OCI-LY3 (cell line): ENCODE results near the gene PIGBOS1.

Source experiments
- H2AFZ ChIP-seq: fragments of 200-600, 300-600 bp; shearing (Covaris generic); 2 replicates; pipeline ENCODE4 v1.6.0; 2014; ENCODE audit warnings: antibody characterized with exemption, low read depth, low read length
- H3K27ac ChIP-seq: fragments of 200-600, 300-600 bp; sonication (generic); 2 replicates; pipeline ENCODE4 v1.5.1; 2014; ENCODE audit warnings: mild to moderate bottlenecking, low read length, moderate library complexity, mixed read lengths
- H3K27me3 ChIP-seq: fragments of 200-600, 300-600 bp; sonication (generic); 2 replicates; pipeline ENCODE4 v1.6.1; 2014; ENCODE audit warnings: low read depth, low read length, mixed read lengths
- H3K36me3 ChIP-seq: fragments of 200-600, 300-600 bp; sonication (generic); replicated peaks from 2 replicates; pipeline ENCODE3; 2014; ENCODE audit warnings: low read depth, low read length, mixed read lengths
- H3K4me1 ChIP-seq: fragments of 300-600, 200-600 bp; sonication (generic); 2 replicates; pipeline ENCODE4 v1.6.1; 2014; ENCODE audit warnings: low read length, mixed read lengths
- H3K4me2 ChIP-seq: fragments of 200-600, 300-600 bp; sonication (generic); 2 replicates; pipeline ENCODE4 v1.6.1; 2014; ENCODE audit warnings: low read length, mixed read lengths
- H3K4me3 ChIP-seq: fragments of 300-600, 200-600 bp; sonication (generic); 2 replicates; pipeline ENCODE4 v1.5.1; 2014; ENCODE audit warnings: antibody characterized with exemption, mild to moderate bottlenecking, low read length, moderate library complexity
- H3K79me2 ChIP-seq: fragments of 300-600, 200-600 bp; shearing (Covaris generic); 2 replicates; pipeline ENCODE4 v1.6.1; 2014; ENCODE audit warnings: mild to moderate bottlenecking, low read length, mixed read lengths
- H3K9ac ChIP-seq: fragments of 300-600, 200-600 bp; shearing (Covaris generic); 2 replicates; pipeline ENCODE4 v1.6.0; 2014; ENCODE audit warnings: mild to moderate bottlenecking, low read length, moderate library complexity
- H3K9me3 ChIP-seq: fragments of 200-600, 300-600 bp; shearing (Covaris generic); 2 replicates; pipeline ENCODE4 v1.6.1; 2014; ENCODE audit warnings: low read length, mixed read lengths; ENCODE audit not compliant: insufficient read depth
- H4K20me1 ChIP-seq: fragments of 200-600, 300-600 bp; sonication (generic); 2 replicates; pipeline ENCODE4 v1.6.1; 2016; ENCODE audit warnings: low read length, mixed read lengths; ENCODE audit not compliant: insufficient read depth
- CTCF ChIP-seq: fragments of 200-600, 300-600 bp; sonication (generic); IDR thresholded peaks from 2 replicates; pipeline ENCODE4 v1.5.1; 2014; ENCODE audit warnings: antibody characterized with exemption, low read length, low read depth
- EZH2phosphoT487 ChIP-seq: fragments of 200-600 bp; shearing (Covaris generic); IDR thresholded peaks from 2 replicates; pipeline ENCODE4 v1.6.1; 2018; ENCODE audit warnings: antibody characterized with exemption, mixed run types, low read depth

Gene PIGBOS1

GRCh38 chr15:55343168-55343567, 24.2 kb upstream of the PIGBOS1 start:
- Histone ChIP-seq H3K9me3 (no peaks in the 10 kb centered on the region), H2AFZ (no peak overlapping the region), H3K27me3 (no peaks in the 10 kb centered on the region), H3K4me2 (no peak overlapping the region), H3K79me2 (no peaks in the 10 kb centered on the region), H3K27ac (no peak overlapping the region), H3K36me3 (peaks cover 15% of the 10 kb centered on the region), H4K20me1 (no peaks in the 10 kb centered on the region), H3K4me3 (no peak overlapping the region), H3K4me1 (no peaks in the 10 kb centered on the region), H3K9ac (no peak overlapping the region)
- TF ChIP-seq EZH2phosphoT487 (no peak), CTCF (no peak)

- no peak overlapping the region for H3K27ac ChIP-seq
- TF ChIP-seq EZH2phosphoT487 (no peak), CTCF (no peak)
- no peak overlapping the region for H3K4me3 ChIP-seq
- H4K20me1 ChIP-seq: no peaks in the 10 kb centered on the region
- H3K4me1 ChIP-seq: no peaks in the 10 kb centered on the region
- no peaks in the 10 kb centered on the region for H3K79me2 ChIP-seq
- H3K9ac ChIP-seq: no peak overlapping the region
- H3K4me2 ChIP-seq: no peak overlapping the region
- no peaks in the 10 kb centered on the region for H3K27me3 ChIP-seq
- H3K36me3 ChIP-seq: peaks cover 25% of the 10 kb centered on the region
- H2AFZ ChIP-seq: no peak overlapping the region
- H3K9me3 ChIP-seq: no peaks in the 10 kb centered on the region
These were observed 18.2 kb upstream of the PIGBOS1 start for GRCh38 chr15:55337160-55337559.

- H3K4me1 ChIP-seq: no peaks in the 10 kb centered on the region
- H3K4me2 ChIP-seq: no peak overlapping the region
- H3K9me3 ChIP-seq: no peaks in the 10 kb centered on the region
- no peak for TF ChIP-seq EZH2phosphoT487
- TF ChIP-seq CTCF: no peak
- no peak overlapping the region for H2AFZ ChIP-seq
- H4K20me1 ChIP-seq: no peaks in the 10 kb centered on the region
- H3K36me3 ChIP-seq: peaks cover 34% of the 10 kb centered on the region
- no peaks in the 10 kb centered on the region for H3K27me3 ChIP-seq
- H3K27ac ChIP-seq: no peak overlapping the region
- H3K79me2 ChIP-seq: no peaks in the 10 kb centered on the region
- no peak overlapping the region for H3K9ac ChIP-seq
- no peak overlapping the region for H3K4me3 ChIP-seq
These were observed 16.1 kb upstream of the PIGBOS1 start for GRCh38 chr15:55334997-55335396.

DNA sequence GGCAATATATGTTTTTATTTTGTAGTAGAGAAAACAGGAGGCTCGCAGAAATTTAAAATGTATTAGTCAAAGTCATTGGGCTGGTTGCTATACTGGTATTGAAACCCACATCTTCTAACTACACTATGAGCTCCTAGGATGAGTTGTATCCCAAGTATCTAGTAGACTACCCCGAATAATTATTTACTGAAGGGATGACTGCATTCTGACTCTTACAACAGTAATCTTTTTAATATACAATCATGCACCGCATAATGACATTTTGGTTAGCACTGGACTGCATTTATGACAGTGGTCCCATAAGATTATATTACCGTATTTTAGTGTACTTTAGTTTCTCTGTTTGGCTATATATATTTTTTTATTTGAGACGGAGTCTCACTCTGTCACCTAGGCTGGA, 15.4 kb upstream of the PIGBOS1 start:
- H3K4me3 ChIP-seq: no peak overlapping the region
- H3K4me2 ChIP-seq: no peak overlapping the region
- H3K27me3 ChIP-seq: no peaks in the 10 kb centered on the region
- no peak overlapping the region for H2AFZ ChIP-seq
- no peaks in the 10 kb centered on the region for H4K20me1 ChIP-seq
- no peak overlapping the region for H3K27ac ChIP-seq
- no peaks in the 10 kb centered on the region for H3K9me3 ChIP-seq
- no peaks in the 10 kb centered on the region for H3K4me1 ChIP-seq
- TF ChIP-seq EZH2phosphoT487 (no peak), CTCF (no peak)
- H3K36me3 ChIP-seq: peaks cover 37% of the 10 kb centered on the region
- H3K9ac ChIP-seq: no peak overlapping the region
- H3K79me2 ChIP-seq: no peaks in the 10 kb centered on the region
